Measurements from ENCODE around the gene CGNL1.

CGNL1 gene

DNA sequence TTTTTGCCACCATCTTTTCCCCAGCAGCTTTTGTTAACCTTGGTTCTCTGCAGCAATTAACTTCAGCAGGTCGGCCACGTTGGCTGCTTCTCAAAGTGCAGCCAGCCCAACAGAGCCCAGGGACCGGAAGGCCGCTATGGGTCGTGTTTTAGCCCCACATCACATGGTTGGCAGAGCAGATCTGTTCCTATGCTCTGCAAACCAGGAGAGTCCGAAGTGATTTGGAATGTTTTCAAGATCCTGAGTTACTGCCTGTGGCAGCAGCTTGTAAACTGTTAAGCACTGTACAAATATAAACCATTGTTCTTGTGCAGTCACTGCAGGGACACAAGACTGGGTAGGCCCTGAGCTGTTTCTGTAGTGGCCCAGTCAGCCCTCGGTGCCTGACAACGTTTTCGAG lies 145.8 kb downstream of the CGNL1 start:
- TF ChIP-seq, protein P1, sequence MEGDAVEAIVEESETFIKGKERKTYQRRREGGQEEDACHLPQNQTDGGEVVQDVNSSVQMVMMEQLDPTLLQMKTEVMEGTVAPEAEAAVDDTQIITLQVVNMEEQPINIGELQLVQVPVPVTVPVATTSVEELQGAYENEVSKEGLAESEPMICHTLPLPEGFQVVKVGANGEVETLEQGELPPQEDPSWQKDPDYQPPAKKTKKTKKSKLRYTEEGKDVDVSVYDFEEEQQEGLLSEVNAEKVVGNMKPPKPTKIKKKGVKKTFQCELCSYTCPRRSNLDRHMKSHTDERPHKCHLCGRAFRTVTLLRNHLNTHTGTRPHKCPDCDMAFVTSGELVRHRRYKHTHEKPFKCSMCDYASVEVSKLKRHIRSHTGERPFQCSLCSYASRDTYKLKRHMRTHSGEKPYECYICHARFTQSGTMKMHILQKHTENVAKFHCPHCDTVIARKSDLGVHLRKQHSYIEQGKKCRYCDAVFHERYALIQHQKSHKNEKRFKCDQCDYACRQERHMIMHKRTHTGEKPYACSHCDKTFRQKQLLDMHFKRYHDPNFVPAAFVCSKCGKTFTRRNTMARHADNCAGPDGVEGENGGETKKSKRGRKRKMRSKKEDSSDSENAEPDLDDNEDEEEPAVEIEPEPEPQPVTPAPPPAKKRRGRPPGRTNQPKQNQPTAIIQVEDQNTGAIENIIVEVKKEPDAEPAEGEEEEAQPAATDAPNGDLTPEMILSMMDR (IDR thresholded peaks at IDR 0.05; ENCODE audit: insufficient read depth, low read length, poor library complexity, severe bottlenecking), result no peak
- no peaks in the 10 kb centered on the region for H3K36me3 ChIP-seq (ENCODE audit: control insufficient read depth, insufficient read depth, low read length)
- H3K27me3 ChIP-seq (replicated peaks; ENCODE audit: control insufficient read depth, insufficient read depth, low read length), result no peaks in the 10 kb centered on the region; the same call in 1 of the 2 replicates
- DNase-seq (ENCODE audit: extremely low read depth, insufficient read length), result no peak
- H3K4me3 ChIP-seq (replicated peaks; ENCODE audit: low read depth, low read length), result no peak overlapping the region

GRCh38 chr15:57525581-57525980 lies 149.3 kb downstream of the CGNL1 start:
- TF ChIP-seq, protein P1 (IDR thresholded peaks at IDR 0.05; ENCODE audit: insufficient read depth, low read length, poor library complexity, severe bottlenecking), result no peak
- DNase-seq (ENCODE audit: extremely low read depth, insufficient read length), result no peak
- Histone ChIP-seq H3K36me3 (ENCODE audit: control insufficient read depth, insufficient read depth, low read length) (no peaks in the 10 kb centered on the region), H3K27me3 (replicated peaks; ENCODE audit: control insufficient read depth, insufficient read depth, low read length) (no peaks in the 10 kb centered on the region; the same call in 1 of the 2 replicates), H3K4me3 (replicated peaks; ENCODE audit: low read depth, low read length) (no peak overlapping the region)

- Histone ChIP-seq H3K36me3 (ENCODE audit: control insufficient read depth, insufficient read depth, low read length) (no peaks in the 10 kb centered on the region), H3K27me3 (replicated peaks; ENCODE audit: control insufficient read depth, insufficient read depth, low read length) (no peaks in the 10 kb centered on the region; the same call in 1 of the 2 replicates), H3K4me3 (replicated peaks; ENCODE audit: low read depth, low read length) (no peak overlapping the region)
- TF ChIP-seq, protein P1 (IDR thresholded peaks at IDR 0.05; ENCODE audit: insufficient read depth, low read length, poor library complexity, severe bottlenecking), result no peak
- no peak for DNase-seq (ENCODE audit: extremely low read depth, insufficient read length)
These were observed 149.8 kb downstream of the CGNL1 start for GRCh38 chr15:57526076-57526475.

- no peak overlapping the region for H3K4me3 ChIP-seq (replicated peaks; ENCODE audit: low read depth, low read length)
- H3K36me3 ChIP-seq (ENCODE audit: control insufficient read depth, insufficient read depth, low read length), result no peaks in the 10 kb centered on the region
- H3K27me3 ChIP-seq (replicated peaks; ENCODE audit: control insufficient read depth, insufficient read depth, low read length), result no peaks in the 10 kb centered on the region; the same call in 1 of the 2 replicates
- no peak for DNase-seq (ENCODE audit: extremely low read depth, insufficient read length)
- TF ChIP-seq, protein P1 (IDR thresholded peaks at IDR 0.05; ENCODE audit: insufficient read depth, low read length, poor library complexity, severe bottlenecking), result no peak
These were observed 150.3 kb downstream of the CGNL1 start for GRCh38 chr15:57526615-57527014.

DNA sequence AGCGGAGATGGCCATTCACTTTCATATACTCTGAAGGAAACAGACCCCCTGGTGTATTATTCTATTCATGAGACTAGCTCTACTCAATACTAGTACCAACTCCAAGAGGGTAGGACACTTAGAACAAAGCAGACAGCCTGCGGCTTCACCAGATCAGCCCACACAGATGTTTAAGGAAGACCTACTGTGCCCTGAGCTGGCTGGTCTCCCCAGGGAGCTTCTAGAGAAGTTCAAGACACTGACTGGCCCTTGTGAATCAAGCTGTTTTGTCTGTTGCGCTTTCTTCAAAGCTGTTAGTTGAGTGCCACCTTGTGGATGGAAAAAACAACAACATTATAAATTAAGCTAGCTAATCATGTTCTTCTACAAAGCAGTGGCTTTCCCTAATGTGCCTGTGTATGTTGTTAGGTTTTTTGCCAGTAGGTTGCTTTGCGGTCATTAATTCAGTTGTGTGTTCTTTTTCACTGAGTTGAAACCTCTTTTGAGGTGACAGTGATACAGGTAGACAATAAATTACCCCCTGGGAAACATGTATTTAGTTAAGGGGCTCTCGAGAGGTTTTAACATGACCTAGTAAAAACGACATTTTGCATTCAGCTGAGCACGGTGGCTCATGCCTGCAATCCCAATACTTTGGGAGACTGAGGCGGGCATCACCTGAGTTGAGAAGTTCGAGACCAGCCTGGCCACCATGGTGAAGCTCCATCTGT lies 151.2 kb downstream of the CGNL1 start:
- peak; percentile 36 for DNase-seq (ENCODE audit: extremely low read depth, insufficient read length)
- Histone ChIP-seq H3K36me3 (ENCODE audit: control insufficient read depth, insufficient read depth, low read length) (no peaks in the 10 kb centered on the region), H3K4me3 (replicated peaks; ENCODE audit: low read depth, low read length) (no peak overlapping the region), H3K27me3 (replicated peaks; ENCODE audit: control insufficient read depth, insufficient read depth, low read length) (no peaks in the 10 kb centered on the region; the same call in 1 of the 2 replicates)
- TF ChIP-seq, protein P1 (IDR thresholded peaks at IDR 0.05; ENCODE audit: insufficient read depth, low read length, poor library complexity, severe bottlenecking), result peak; percentile 45
